B cell (primary cell): ENCODE data around the gene AMIGO1.

Experiments used
- EZH2 ChIP-seq: IDR thresholded peaks from 2 replicates; pipeline ENCODE4 v1.6.1; 2012; ENCODE audit warnings: borderline replicate concordance, low read depth, mild to moderate bottlenecking, moderate library complexity, low read length; ENCODE audit not compliant: insufficient read depth, poor library complexity, severe bottlenecking
- TF ChIP-seq, protein P1 (sequence below): fragments of 200-600 bp; IDR thresholded peaks from one replicate; pipeline ENCODE4 v1.8.0; 2022; ENCODE audit warnings: antibody characterized with exemption, mild to moderate bottlenecking

DNA sequence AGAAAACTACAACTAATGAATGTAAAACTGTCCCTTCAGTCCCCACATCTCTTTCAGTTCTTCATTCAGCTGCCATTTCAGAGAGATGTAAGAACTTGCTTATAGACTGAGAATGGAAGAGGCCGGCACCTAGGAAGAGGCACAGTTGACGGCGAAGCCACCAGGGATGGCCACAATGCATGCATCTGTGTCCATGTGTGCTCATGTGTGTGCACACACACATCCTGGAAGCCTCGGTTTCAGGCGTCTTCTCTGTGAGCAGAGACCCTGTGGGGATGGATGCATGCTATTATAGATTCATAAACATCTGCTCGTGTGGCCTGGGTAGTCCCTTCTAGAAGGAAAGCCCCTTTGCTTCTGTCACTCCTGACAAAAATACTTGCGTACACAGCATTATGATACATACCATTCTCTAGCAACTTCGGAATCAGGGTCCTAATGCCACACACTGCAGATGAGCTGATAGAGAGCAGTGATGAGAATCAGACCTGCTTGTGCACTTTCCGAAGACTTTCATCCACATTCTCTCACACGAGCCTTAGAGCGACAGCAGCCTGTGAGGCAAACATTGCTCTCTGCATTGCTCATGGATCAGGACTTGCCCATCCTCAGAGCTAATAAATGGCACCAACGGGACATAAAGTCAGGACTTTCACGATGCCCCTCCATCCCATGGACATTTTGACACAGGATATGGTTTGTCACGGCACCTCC lies 17.7 kb upstream of the AMIGO1 start:
- TF ChIP-seq, protein P1, sequence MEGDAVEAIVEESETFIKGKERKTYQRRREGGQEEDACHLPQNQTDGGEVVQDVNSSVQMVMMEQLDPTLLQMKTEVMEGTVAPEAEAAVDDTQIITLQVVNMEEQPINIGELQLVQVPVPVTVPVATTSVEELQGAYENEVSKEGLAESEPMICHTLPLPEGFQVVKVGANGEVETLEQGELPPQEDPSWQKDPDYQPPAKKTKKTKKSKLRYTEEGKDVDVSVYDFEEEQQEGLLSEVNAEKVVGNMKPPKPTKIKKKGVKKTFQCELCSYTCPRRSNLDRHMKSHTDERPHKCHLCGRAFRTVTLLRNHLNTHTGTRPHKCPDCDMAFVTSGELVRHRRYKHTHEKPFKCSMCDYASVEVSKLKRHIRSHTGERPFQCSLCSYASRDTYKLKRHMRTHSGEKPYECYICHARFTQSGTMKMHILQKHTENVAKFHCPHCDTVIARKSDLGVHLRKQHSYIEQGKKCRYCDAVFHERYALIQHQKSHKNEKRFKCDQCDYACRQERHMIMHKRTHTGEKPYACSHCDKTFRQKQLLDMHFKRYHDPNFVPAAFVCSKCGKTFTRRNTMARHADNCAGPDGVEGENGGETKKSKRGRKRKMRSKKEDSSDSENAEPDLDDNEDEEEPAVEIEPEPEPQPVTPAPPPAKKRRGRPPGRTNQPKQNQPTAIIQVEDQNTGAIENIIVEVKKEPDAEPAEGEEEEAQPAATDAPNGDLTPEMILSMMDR, result no peak
- no peak for TF ChIP-seq EZH2
